ENCODE results near the gene NUDT8.

GRCh38 chr11:67613313-67613959, 16.3 kb downstream of the NUDT8 start:
- TF ChIP-seq ZNF431 (CRISPR knock-in tag; IDR thresholded peaks at IDR 0.05) (no peak), POLR2AphosphoS5 (IDR thresholded peaks at IDR 0.05; ENCODE audit: control insufficient read depth, insufficient read depth, low read depth, low read length) (no peak; the same call in 1 of the 2 replicates), CTCF (IDR thresholded peaks at IDR 0.05 in 2 of 3, conservative IDR thresholded peaks at IDR 0.05 in 1 of 3; ENCODE audit: insufficient read depth in 2 of 3, low read depth in 1 of 3, low read length in 3 of 3) (no peak), ZNF830 (CRISPR knock-in tag; IDR thresholded peaks at IDR 0.05) (no peak), CTBP1 (IDR thresholded peaks at IDR 0.05; ENCODE audit: borderline replicate concordance) (no peak), YBX1 (IDR thresholded peaks at IDR 0.05) (no peak)

Data from K562 (cell line).